IPS DF 6.9 (cell line): ENCODE results near the gene SERPINA10.

Experiments
- DNase-seq: peaks from one replicate; pipeline ENCODE4 v3.0.0-alpha.2; 2013; ENCODE audit warnings: low read depth, low spot score
- H3K27ac ChIP-seq: one replicate; pipeline ENCODE4 v1.5.1; 2013; ENCODE audit warnings: low read length, control low read depth
- H3K27me3 ChIP-seq: 2 replicates; pipeline ENCODE4 v1.6.1; 2013; ENCODE audit warnings: mild to moderate bottlenecking, low read length; ENCODE audit not compliant: control insufficient read depth, insufficient read depth
- H3K36me3 ChIP-seq: 2 replicates; pipeline ENCODE4 v1.6.1; 2013; ENCODE audit warnings: low read length; ENCODE audit not compliant: control insufficient read depth, insufficient read depth
- H3K4me1 ChIP-seq: 2 replicates; pipeline ENCODE4 v1.6.1; 2013; ENCODE audit warnings: low read length; ENCODE audit not compliant: control insufficient read depth, insufficient read depth
- H3K4me3 ChIP-seq: 2 replicates; pipeline ENCODE4 v1.5.1; 2013; ENCODE audit warnings: mild to moderate bottlenecking, low read length
- H3K9me3 ChIP-seq: 2 replicates; pipeline ENCODE4 v1.6.1; 2013; ENCODE audit warnings: low read length, inconsistent platforms; ENCODE audit not compliant: control insufficient read depth, insufficient read depth
- WGBS: extraction: QIAGEN DNeasy Blood & Tissue Kit; methylation state at CpG from one replicate; pipeline ENCODE4 v1.1.7; 2013; ENCODE audit warnings: mixed read lengths, missing lambda C conversion rate; ENCODE audit not compliant: insufficient read length, insufficient coverage; 5-methylcytosine and 5-hydroxymethylcytosine counted together

Gene SERPINA10, protein sequence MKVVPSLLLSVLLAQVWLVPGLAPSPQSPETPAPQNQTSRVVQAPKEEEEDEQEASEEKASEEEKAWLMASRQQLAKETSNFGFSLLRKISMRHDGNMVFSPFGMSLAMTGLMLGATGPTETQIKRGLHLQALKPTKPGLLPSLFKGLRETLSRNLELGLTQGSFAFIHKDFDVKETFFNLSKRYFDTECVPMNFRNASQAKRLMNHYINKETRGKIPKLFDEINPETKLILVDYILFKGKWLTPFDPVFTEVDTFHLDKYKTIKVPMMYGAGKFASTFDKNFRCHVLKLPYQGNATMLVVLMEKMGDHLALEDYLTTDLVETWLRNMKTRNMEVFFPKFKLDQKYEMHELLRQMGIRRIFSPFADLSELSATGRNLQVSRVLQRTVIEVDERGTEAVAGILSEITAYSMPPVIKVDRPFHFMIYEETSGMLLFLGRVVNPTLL

DNA sequence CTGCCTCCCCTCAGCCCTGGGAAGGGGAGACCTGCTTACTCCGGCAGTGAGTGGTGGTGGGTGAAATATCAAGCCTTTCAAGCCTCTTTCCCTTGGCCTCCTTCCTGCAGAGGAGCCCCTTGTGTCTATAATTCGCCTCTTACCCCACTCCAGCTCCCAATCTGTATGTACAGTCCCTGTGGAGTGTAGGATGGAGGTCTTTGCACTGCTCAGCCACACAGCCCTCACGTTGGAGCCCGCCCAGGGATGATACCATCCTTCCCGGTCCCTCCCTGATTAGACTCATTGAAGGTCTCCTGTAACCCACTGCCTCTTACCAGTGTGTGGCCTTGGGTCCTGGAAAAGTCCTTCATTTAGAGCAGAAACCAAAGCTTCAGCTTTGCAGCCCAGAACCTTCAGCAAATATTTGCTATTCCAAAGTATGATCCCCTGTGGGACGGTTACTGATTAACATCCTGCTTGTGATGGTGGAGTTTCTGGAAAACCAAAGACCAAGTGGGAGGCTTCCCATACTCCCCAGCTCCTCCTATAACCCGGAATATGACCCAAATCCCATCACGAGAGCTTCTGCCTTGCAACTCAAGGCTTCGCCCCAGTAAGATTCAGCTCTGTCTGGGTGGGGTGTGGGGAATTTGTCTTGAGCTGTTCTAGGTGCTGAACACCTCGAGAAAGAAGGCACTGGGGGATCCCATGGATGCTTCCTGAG, at the start of gene SERPINA10:
TSS of gene SERPINA10 (minus strand) at position 397 of the 706 bp plus-strand sequence. CDS start 2,675 bp downstream, outside the sequence.
- no peak for DNase-seq
- WGBS, result no CpG with 5 or more reads among the region's 10 CpGs

DNA sequence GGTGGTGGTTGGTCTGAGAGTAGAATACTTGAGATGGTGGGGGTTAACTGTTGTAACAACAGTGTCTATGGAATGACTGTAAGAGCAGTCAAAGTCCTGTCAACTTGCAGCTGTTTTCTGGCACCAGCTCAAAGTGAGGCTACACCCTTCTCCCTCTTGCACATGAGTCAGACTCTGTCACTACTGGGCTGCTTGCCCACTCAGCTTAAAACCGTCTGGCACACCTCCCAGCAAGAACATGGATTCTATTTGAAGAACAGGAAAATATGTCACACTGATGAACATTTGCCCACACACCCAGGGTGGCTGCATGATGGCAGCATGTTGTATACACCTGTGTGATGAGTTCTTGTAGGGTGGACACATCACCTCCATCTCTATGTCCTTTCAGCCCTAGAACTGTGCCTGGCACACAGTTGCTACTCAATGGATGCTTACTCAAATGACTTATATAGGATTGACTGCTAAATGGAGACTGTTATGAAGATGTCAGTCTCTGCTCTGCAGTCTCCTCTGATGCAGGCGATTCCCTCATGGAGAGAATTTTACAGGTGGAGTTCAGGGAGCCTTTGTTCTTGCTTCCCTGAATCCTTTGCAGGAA, 49.4 kb upstream of the SERPINA10 start:
- Histone ChIP-seq H3K27ac (no peak overlapping the region), H3K4me3 (no peak overlapping the region), H3K36me3 (no peaks in the 10 kb centered on the region), H3K27me3 (no peaks in the 10 kb centered on the region), H3K9me3 (no peaks in the 10 kb centered on the region), H3K4me1 (no peaks in the 10 kb centered on the region)
- WGBS, result no CpG with 5 or more reads among the region's 2 CpGs
- DNase-seq, result no peak

More for the DNA sequence above, at the start of gene SERPINA10:
- Histone ChIP-seq H3K4me3 (no peak within 1 kb of the TSS), H3K4me1 (no peaks in the 10 kb centered on the region; the same call in 1 of the 2 replicates), H3K27me3 (no peaks in the 10 kb centered on the region), H3K27ac (no peak within 1 kb of the TSS), H3K36me3 (no peaks in the 10 kb centered on the region), H3K9me3 (no peaks in the 10 kb centered on the region)

DNA sequence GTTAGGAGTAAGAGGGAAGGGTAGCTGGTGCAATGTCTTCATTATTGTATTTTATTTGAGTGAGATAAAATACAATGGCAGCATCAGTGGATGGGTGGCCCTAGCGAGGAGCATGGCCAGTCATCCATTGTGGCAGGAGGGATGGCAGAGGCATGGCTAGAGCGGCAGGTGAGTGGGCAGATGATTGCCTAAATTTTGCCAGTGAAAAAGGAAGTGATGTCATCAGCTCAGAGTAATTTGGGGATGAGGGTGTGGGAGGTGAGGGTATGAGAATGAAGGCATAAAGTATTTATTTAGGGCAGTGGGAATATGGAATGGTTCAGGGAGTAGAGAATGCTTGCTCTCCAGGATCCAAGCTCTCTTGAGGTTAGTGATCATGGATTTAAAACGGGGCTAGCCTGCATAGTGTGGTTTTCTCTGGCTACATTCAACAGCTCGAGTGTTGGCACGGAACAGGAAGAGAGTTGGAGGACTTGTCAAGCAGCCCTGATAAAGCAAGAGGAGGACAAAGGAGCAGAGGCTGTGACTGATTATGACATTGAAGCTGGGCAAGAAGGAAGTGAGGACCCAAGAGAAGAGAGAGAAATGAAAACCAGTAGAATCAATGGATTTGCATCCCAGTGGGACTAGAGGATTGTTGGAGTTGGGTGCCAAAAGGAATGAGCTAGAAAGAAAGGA, 48.7 kb upstream of the SERPINA10 start:
- no CpG with 5 or more reads among the region's 5 CpGs for WGBS
- Histone ChIP-seq H3K4me1 (no peaks in the 10 kb centered on the region), H3K27me3 (no peaks in the 10 kb centered on the region), H3K36me3 (no peaks in the 10 kb centered on the region), H3K9me3 (no peaks in the 10 kb centered on the region), H3K4me3 (no peak overlapping the region), H3K27ac (no peak overlapping the region)
- DNase-seq, result no peak

DNA sequence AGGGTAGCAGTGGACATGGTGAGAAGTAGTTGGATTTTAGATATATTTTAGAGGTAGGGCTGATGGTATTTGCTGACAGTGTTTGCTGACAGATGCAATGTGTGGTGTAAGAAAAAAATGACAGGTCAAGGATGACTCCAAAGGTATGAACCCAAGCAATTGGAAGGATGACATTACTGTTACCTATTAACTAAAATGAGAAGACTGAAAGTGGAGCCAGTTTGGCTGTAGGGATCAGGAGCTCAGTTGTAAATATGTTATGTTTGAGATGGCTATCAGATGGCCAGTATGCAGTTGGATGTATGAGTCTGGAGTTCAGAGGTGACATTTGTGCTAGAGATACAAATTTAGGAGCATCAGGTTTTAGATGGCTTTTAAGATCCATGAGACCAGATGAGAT, 47.5 kb upstream of the SERPINA10 start:
- Histone ChIP-seq H3K4me3 (no peak overlapping the region), H3K36me3 (no peaks in the 10 kb centered on the region), H3K4me1 (no peaks in the 10 kb centered on the region), H3K27me3 (no peaks in the 10 kb centered on the region), H3K9me3 (no peaks in the 10 kb centered on the region), H3K27ac (no peak overlapping the region)
- DNase-seq, result no peak

DNA sequence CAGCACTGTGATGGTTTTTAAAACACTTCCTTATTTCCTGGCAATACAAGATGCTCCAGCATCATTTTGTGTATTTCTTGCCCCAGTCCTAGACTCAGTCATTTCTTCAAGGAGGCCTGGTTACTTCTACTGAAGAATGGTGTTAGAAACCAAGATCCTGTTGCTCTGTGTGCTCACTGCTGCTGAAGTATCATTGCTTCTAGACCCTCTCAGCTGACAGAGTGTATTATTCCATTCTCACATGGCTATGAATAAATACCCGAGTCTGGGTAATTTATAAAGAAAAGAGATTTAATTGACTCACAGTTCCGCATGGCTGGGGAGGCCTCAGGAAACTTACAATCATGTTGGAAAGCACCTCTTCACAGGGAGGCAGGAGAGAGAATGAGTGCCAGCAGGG, 45.0 kb upstream of the SERPINA10 start:
- H3K27me3 ChIP-seq, result no peaks in the 10 kb centered on the region
- H3K9me3 ChIP-seq, result no peaks in the 10 kb centered on the region
- no peak overlapping the region for H3K4me3 ChIP-seq
- no peak overlapping the region for H3K27ac ChIP-seq
- DNase-seq, result no peak
- no peaks in the 10 kb centered on the region for H3K36me3 ChIP-seq
- no peaks in the 10 kb centered on the region for H3K4me1 ChIP-seq
- no CpG with 5 or more reads among the region's 2 CpGs for WGBS

DNA sequence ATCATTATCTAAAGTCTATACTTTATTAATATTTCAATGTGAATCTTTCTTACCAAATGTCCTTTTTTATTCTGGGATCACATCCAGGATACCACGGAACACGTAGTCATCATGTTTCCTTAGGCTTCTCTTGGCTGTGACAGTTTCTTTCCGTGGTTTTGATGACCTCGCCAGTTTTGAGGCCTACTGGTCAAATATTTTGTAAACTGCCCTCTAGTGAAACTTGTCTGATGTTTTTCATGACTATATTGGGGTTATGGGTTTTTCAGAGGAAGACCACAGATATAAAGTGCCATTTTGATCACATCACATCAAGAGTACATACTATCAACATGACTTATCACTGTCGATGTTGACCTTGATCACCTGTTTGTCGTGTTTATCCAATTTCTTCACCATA, 44.2 kb upstream of the SERPINA10 start:
- H3K27me3 ChIP-seq, result no peaks in the 10 kb centered on the region
- no CpG with 5 or more reads among the region's 6 CpGs for WGBS
- no peak overlapping the region for H3K4me3 ChIP-seq
- H3K4me1 ChIP-seq, result no peaks in the 10 kb centered on the region
- H3K36me3 ChIP-seq, result no peaks in the 10 kb centered on the region
- DNase-seq, result no peak
- no peak overlapping the region for H3K27ac ChIP-seq
- H3K9me3 ChIP-seq, result no peaks in the 10 kb centered on the region

DNA sequence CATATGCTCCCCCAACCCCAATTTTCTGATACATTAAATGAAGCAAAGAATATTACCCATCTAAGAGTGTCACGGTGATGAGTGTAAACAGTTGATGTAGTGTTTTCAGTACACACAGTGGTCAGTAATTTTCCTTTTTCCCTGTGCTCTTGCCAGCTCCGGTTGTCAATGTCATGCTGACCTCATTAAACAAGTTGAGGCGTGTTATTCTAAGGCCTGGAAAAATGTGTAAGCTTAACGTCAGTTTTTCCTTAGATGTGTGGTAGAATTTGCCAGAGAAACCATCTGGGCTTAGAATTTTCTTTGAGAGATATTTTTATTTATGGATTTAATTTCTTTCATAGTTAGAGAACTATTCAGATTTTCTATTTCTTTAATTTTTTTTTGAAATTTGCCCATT, 41.8 kb upstream of the SERPINA10 start:
- WGBS, result no CpG with 5 or more reads among the region's 4 CpGs
- no peak overlapping the region for H3K4me3 ChIP-seq
- H3K9me3 ChIP-seq, result no peaks in the 10 kb centered on the region
- no peak for DNase-seq
- no peaks in the 10 kb centered on the region for H3K27me3 ChIP-seq
- no peaks in the 10 kb centered on the region for H3K4me1 ChIP-seq
- H3K36me3 ChIP-seq, result no peaks in the 10 kb centered on the region
- H3K27ac ChIP-seq, result no peak overlapping the region

DNA sequence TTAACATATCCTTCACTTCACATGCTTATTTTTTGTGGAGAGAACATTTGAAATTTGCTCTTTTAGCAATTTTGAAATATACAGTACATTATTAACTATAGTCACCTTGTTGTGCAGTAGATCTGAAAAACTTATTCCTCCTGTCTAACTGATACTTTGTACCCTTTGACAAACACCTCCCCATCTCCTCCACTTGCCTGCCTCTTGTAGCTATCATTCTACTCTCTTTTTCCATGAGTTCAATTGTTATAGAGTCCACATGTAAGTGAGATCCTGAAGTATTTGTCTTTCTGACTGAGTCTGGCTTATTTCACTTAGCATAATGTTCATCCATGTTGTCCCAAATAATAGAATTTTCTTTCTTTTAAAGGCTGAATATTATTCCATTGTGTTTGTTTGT, 39.5 kb upstream of the SERPINA10 start:
- no peaks in the 10 kb centered on the region for H3K9me3 ChIP-seq
- no peaks in the 10 kb centered on the region for H3K27me3 ChIP-seq
- H3K4me3 ChIP-seq, result no peak overlapping the region
- no peaks in the 10 kb centered on the region for H3K4me1 ChIP-seq
- H3K36me3 ChIP-seq, result no peaks in the 10 kb centered on the region
- no peak overlapping the region for H3K27ac ChIP-seq
- no peak for DNase-seq

DNA sequence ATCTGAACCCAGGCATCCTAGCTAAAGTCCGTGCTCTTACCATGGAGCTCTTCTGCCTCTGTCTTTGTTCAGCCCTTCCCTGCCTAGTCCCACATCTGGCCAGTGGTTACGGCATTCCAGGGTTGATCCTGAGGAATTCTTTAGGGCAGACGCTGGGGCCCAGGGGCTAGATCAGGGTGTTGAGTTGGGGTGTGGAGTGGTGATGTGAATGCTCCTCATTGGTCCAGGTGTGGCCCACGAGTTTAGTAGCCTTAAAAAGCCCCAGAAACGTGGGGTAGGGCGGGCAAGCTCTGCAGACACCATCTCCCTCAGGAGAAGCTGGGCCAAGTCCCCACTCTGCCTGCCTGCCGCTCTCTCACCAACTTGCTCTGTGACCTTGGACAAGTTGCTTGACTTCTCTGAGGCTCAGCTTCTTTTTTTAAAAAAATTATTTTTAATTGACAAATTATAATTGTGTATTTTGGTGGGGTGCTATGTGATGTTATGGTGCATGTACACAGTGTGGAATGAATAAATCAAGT, 39.1 kb upstream of the SERPINA10 start:
- H3K4me1 ChIP-seq, result no peaks in the 10 kb centered on the region
- WGBS, result no CpG with 5 or more reads among the region's 7 CpGs
- no peaks in the 10 kb centered on the region for H3K9me3 ChIP-seq
- H3K4me3 ChIP-seq, result no peak overlapping the region
- no peaks in the 10 kb centered on the region for H3K36me3 ChIP-seq
- H3K27ac ChIP-seq, result no peak overlapping the region
- no peaks in the 10 kb centered on the region for H3K27me3 ChIP-seq
- no peak for DNase-seq

DNA sequence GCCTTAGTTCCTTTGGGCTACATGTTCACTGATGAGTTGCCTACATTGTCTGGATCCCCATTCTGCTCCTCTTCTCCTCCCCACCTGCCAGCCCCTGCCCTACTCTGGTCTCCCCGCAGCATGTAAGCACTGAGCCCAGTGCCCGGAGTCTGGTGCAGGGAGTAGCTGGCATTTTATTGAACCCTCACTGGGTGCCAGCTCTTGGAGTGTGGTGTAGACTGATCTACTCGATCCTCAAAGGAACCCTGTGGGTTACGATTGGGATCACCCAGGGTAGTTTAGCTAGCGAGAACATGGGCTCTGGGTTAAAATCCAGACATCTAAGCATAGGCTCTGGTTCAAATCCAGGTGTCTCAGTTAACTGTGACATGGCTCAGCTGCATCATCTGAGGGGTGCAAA, 38.4 kb upstream of the SERPINA10 start:
- no peak overlapping the region for H3K4me3 ChIP-seq
- no CpG with 5 or more reads among the region's 5 CpGs for WGBS
- DNase-seq, result no peak

More for the DNA sequence above, 38.4 kb upstream of the SERPINA10 start:
- Histone ChIP-seq H3K36me3 (no peaks in the 10 kb centered on the region), H3K27me3 (no peaks in the 10 kb centered on the region), H3K4me1 (no peaks in the 10 kb centered on the region), H3K9me3 (no peaks in the 10 kb centered on the region), H3K27ac (no peak overlapping the region)
